ENCODE measurements around the gene MRPL4.

DNA sequence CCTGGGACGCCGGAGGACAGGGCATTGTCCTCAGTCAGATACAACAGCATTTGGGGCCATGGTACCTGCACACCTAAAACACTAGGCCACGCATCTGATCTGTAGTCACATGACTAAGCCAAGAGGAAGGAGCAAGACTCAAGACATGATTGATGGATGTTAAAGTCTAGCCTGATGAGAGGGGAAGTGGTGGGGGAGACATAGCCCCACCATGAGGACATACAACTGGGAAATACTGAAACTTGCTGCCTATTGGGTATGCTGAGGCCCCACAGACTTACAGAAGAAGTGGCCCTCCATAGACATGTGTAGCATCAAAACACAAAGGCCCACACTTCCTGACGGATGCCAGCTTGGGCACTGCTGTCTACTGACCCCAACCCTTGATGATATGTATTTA, 33.4 kb downstream of the MRPL4 start:
- TF ChIP-seq, protein P1, sequence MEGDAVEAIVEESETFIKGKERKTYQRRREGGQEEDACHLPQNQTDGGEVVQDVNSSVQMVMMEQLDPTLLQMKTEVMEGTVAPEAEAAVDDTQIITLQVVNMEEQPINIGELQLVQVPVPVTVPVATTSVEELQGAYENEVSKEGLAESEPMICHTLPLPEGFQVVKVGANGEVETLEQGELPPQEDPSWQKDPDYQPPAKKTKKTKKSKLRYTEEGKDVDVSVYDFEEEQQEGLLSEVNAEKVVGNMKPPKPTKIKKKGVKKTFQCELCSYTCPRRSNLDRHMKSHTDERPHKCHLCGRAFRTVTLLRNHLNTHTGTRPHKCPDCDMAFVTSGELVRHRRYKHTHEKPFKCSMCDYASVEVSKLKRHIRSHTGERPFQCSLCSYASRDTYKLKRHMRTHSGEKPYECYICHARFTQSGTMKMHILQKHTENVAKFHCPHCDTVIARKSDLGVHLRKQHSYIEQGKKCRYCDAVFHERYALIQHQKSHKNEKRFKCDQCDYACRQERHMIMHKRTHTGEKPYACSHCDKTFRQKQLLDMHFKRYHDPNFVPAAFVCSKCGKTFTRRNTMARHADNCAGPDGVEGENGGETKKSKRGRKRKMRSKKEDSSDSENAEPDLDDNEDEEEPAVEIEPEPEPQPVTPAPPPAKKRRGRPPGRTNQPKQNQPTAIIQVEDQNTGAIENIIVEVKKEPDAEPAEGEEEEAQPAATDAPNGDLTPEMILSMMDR (IDR thresholded peaks at IDR 0.05; ENCODE audit: low read depth, low read length, missing input control) = no peak
- TF ChIP-seq EGR1 (IDR thresholded peaks at IDR 0.05; ENCODE audit: low read depth in 2 of 2) (no peak), SP1 (IDR thresholded peaks at IDR 0.05) (no peak), RAD21 (IDR thresholded peaks at IDR 0.05) (no peak), TAF1 (conservative IDR thresholded peaks at IDR 0.05) (no peak), YY1 (IDR thresholded peaks at IDR 0.05) (no peak), FOXA1 (IDR thresholded peaks at IDR 0.05) (no peak), JUND (IDR thresholded peaks at IDR 0.05) (no peak), GABPA (IDR thresholded peaks at IDR 0.05 in 1 of 2, conservative IDR thresholded peaks at IDR 0.05 in 1 of 2) (no peak), RXRA (IDR thresholded peaks at IDR 0.05) (no peak)
- TF ChIP-seq, protein P2, sequence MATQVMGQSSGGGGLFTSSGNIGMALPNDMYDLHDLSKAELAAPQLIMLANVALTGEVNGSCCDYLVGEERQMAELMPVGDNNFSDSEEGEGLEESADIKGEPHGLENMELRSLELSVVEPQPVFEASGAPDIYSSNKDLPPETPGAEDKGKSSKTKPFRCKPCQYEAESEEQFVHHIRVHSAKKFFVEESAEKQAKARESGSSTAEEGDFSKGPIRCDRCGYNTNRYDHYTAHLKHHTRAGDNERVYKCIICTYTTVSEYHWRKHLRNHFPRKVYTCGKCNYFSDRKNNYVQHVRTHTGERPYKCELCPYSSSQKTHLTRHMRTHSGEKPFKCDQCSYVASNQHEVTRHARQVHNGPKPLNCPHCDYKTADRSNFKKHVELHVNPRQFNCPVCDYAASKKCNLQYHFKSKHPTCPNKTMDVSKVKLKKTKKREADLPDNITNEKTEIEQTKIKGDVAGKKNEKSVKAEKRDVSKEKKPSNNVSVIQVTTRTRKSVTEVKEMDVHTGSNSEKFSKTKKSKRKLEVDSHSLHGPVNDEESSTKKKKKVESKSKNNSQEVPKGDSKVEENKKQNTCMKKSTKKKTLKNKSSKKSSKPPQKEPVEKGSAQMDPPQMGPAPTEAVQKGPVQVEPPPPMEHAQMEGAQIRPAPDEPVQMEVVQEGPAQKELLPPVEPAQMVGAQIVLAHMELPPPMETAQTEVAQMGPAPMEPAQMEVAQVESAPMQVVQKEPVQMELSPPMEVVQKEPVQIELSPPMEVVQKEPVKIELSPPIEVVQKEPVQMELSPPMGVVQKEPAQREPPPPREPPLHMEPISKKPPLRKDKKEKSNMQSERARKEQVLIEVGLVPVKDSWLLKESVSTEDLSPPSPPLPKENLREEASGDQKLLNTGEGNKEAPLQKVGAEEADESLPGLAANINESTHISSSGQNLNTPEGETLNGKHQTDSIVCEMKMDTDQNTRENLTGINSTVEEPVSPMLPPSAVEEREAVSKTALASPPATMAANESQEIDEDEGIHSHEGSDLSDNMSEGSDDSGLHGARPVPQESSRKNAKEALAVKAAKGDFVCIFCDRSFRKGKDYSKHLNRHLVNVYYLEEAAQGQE (IDR thresholded peaks at IDR 0.05) = no peak
- TF ChIP-seq, protein P3, sequence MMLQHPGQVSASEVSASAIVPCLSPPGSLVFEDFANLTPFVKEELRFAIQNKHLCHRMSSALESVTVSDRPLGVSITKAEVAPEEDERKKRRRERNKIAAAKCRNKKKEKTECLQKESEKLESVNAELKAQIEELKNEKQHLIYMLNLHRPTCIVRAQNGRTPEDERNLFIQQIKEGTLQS (IDR thresholded peaks at IDR 0.05) = no peak
- TF ChIP-seq, protein P4, sequence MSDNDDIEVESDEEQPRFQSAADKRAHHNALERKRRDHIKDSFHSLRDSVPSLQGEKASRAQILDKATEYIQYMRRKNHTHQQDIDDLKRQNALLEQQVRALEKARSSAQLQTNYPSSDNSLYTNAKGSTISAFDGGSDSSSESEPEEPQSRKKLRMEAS (IDR thresholded peaks at IDR 0.05) = no peak
- TF ChIP-seq, protein P5, sequence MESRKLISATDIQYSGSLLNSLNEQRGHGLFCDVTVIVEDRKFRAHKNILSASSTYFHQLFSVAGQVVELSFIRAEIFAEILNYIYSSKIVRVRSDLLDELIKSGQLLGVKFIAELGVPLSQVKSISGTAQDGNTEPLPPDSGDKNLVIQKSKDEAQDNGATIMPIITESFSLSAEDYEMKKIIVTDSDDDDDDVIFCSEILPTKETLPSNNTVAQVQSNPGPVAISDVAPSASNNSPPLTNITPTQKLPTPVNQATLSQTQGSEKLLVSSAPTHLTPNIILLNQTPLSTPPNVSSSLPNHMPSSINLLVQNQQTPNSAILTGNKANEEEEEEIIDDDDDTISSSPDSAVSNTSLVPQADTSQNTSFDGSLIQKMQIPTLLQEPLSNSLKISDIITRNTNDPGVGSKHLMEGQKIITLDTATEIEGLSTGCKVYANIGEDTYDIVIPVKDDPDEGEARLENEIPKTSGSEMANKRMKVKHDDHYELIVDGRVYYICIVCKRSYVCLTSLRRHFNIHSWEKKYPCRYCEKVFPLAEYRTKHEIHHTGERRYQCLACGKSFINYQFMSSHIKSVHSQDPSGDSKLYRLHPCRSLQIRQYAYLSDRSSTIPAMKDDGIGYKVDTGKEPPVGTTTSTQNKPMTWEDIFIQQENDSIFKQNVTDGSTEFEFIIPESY (IDR thresholded peaks at IDR 0.05) = no peak

All from liver (tissue), 3 donors.